ENCODE results near the gene CCDC110. TPM values are rescaled to one million over a fixed set of nuclear protein-coding genes. Genes with fewer than 3 reads are reported as not detected.

The CCDC110 gene
- total and polyA plus RNA-seq, 9 of the 15 experiments (the other 6 are each of a cell fraction or from before 2014, with no cell fraction given) = 0.04 to 0.35 (median 0.07) TPM; not detected in 4

DNA sequence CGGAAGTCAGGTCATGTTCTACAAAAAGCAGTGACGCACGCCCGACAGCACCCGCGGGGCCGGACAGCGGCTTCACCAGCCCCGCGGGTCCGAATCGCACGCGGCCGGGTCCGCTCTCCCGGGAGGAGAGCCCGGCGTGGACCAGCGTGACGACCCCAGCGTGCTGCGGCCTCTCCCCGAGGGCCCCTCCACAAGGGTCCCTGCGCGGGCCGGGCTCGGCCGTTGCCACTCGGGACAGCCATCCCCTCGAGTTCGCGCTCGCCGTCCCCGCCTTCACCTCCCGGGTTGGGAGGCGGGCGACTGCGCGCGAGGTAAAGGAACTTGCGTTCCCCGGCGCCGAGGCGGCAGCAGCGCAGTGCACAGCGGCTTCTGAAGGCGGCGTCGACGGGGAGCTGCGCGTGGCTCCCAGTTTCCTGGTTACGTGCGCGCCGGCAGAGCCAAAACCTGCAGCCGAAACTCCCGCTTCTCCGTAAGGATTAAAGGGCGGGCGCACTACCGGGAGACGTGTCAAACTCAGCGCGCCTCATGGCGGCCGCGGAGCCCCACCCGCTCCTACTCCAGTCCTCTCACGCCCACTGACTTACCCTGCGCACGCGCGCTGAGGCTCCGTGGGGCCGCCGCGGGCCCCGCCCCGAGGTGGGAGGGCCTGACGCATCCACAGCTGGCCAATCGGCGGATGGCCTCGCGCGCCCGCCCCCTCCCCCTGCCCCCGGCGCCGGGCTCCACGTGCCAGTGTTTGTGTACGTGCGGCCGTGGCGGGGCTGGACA is 75.4 kb downstream of the CCDC110 start (continued):
- TF ChIP-seq FOS (IDR thresholded peaks at IDR 0.05; ENCODE audit: extremely low read depth, insufficient read length) (no peak), DMBX1 (CRISPR knock-in tag; IDR thresholded peaks at IDR 0.05; ENCODE audit: borderline replicate concordance) (peak; percentile 71; the same call in 1 of the 2 replicates), ZNF121 (CRISPR knock-in tag; conservative IDR thresholded peaks at IDR 0.05) (no peak), PRMT5 (CRISPR knock-in tag; IDR thresholded peaks at IDR 0.05) (no peak), ILK (tag; IDR thresholded peaks at IDR 0.05; ENCODE audit: borderline replicate concordance, low read depth) (no peak), ZNF146 (CRISPR knock-in tag; IDR thresholded peaks at IDR 0.05; ENCODE audit: unreplicated experiment) (no peak), FOXJ3 (CRISPR knock-in tag; IDR thresholded peaks at IDR 0.05) (no peak), CXXC5 (CRISPR knock-in tag; IDR thresholded peaks at IDR 0.05) (peak; percentile 90), ZNF699 (CRISPR knock-in tag; IDR thresholded peaks at IDR 0.05; ENCODE audit: insufficient replicate concordance) (no peak), BCL6 (CRISPR knock-in tag; IDR thresholded peaks at IDR 0.05) (no peak), SUPT5H (IDR thresholded peaks at IDR 0.05) (peak; percentile 82), FIP1L1 (IDR thresholded peaks at IDR 0.05; ENCODE audit: low read depth, low read length, poor library complexity, severe bottlenecking) (no peak), MYC (IDR thresholded peaks at IDR 0.05; ENCODE audit: low read depth, low read length) (peak; percentile 84), MYC (CRISPR knock-in tag; IDR thresholded peaks at IDR 0.05; ENCODE audit: borderline replicate concordance, low read depth) (peak; percentile 90; the same call in 1 of the 2 replicates), NONO (IDR thresholded peaks at IDR 0.05; ENCODE audit: low read depth in 2 of 2, low read length in 1 of 2) (peak in 1 of 2 experiments; percentile 90; a peak in 2 of 4 replicates), PURB (CRISPR knock-in tag; IDR thresholded peaks at IDR 0.05; ENCODE audit: low read depth) (no peak), NR2C2 (CRISPR knock-in tag; IDR thresholded peaks at IDR 0.05) (no peak), NR2C2 (tag; IDR thresholded peaks at IDR 0.05) (peak; percentile 78), HNRNPUL1 (IDR thresholded peaks at IDR 0.05; ENCODE audit: low read length) (no peak), RAD21 (CRISPR knock-in tag; conservative IDR thresholded peaks at IDR 0.05 in 1 of 2, IDR thresholded peaks at IDR 0.05 in 1 of 2) (no peak), RBBP5 (IDR thresholded peaks at IDR 0.05; ENCODE audit: borderline replicate concordance, insufficient read depth, low read length, poor library complexity, severe bottlenecking) (peak; percentile 78)
- TF ChIP-seq, protein P1, sequence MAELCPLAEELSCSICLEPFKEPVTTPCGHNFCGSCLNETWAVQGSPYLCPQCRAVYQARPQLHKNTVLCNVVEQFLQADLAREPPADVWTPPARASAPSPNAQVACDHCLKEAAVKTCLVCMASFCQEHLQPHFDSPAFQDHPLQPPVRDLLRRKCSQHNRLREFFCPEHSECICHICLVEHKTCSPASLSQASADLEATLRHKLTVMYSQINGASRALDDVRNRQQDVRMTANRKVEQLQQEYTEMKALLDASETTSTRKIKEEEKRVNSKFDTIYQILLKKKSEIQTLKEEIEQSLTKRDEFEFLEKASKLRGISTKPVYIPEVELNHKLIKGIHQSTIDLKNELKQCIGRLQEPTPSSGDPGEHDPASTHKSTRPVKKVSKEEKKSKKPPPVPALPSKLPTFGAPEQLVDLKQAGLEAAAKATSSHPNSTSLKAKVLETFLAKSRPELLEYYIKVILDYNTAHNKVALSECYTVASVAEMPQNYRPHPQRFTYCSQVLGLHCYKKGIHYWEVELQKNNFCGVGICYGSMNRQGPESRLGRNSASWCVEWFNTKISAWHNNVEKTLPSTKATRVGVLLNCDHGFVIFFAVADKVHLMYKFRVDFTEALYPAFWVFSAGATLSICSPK (IDR thresholded peaks at IDR 0.05; ENCODE audit: borderline replicate concordance) = no peak
- TF ChIP-seq, protein P2, sequence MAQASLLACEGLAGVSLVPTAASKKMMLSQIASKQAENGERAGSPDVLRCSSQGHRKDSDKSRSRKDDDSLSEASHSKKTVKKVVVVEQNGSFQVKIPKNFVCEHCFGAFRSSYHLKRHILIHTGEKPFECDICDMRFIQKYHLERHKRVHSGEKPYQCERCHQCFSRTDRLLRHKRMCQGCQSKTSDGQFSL (CRISPR knock-in tag; IDR thresholded peaks at IDR 0.05) = no peak
- TF ChIP-seq, protein P2 (tag; IDR thresholded peaks at IDR 0.05) = no peak
- TF ChIP-seq, protein P3, sequence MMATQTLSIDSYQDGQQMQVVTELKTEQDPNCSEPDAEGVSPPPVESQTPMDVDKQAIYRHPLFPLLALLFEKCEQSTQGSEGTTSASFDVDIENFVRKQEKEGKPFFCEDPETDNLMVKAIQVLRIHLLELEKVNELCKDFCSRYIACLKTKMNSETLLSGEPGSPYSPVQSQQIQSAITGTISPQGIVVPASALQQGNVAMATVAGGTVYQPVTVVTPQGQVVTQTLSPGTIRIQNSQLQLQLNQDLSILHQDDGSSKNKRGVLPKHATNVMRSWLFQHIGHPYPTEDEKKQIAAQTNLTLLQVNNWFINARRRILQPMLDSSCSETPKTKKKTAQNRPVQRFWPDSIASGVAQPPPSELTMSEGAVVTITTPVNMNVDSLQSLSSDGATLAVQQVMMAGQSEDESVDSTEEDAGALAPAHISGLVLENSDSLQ (IDR thresholded peaks at IDR 0.05) = 0 out of 2 replicates have a peak, but pooled peaks have one; percentile 26

All from K562 (cell line).